ENCODE results near the gene ULBP3.

DNA sequence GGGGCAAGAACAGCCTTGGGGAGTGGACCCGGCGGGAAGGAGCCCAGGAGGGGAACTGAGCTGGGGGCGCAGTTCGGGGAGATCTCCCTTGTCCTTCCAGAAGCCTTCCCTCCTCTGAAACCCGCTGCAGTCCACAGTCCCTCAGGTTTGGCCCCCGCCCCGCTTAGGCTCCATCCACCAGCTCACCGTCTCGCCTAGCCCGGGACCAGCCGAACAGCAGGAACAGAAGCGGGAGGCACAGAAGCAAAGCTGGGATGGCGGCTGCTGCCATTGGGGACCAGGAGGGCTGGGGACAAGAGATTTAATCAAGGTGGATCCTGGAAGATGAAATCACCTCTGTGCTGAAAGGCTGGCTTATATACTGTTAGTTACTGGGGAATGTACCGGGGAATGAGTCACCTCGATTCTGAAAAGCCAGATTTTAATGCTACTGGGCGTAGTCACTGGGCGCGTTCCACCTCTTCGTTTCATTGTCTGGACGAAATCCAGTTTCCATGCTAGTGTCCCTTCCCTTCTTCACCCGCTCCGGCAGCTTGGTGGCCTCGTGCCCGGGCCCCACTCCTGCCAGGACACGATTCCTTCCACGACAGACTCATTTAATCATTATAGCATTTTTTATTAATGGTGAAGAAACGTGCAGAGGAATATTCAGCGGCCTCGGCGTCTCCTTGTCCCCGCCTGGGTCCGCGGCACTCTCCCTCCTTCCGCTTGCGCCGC is 43.6 kb downstream of the ULBP3 start, which contains the start of gene RAET1L:
- TF ChIP-seq ZNF124 (CRISPR knock-in tag; IDR thresholded peaks at IDR 0.05) (no peak), HNRNPL (IDR thresholded peaks at IDR 0.05; ENCODE audit: low read depth, low read length) (no peak)
